IMR-90 (cell line): ENCODE measurements around the gene ARMCX4. TPM values are rescaled to one million over a fixed set of nuclear protein-coding genes. Genes with fewer than 3 reads are reported as not detected.
A peak's percentile ranks its signal among the peaks of the same experiment; 100 is the strongest.

Source experiments
- ATAC-seq: fragments of 200-7000 bp; cut with Tn5 transposase; 2 replicates; pipeline ENCODE4 v1.9.1; 2020; ENCODE audit warnings: low read depth, mild to moderate bottlenecking, moderate library complexity
- BruUV-seq: library from RNA; stranded (reverse); fragments of 400-500 nt; replicated peaks from 2 replicates; lab custom pipeline; 2021; lab: Mats Ljungman, UMichigan
- CTCF ChIA-PET: fragments of 300-600 bp; formaldehyde crosslinking; extraction: SDS; loops from one replicate; lab custom pipeline; 2021; ENCODE audit warnings: antibody characterized with exemption; lab: Yijun Ruan, JAX
- POLR2A ChIA-PET: fragments of 300-600 bp; sonication (Branson Sonifier 250); formaldehyde crosslinking; loops from one replicate; lab custom pipeline; 2022; ENCODE audit warnings: antibody characterized with exemption; ENCODE audit not compliant: unreplicated experiment; lab: Charles Lee
- DNase-seq: peaks from one replicate; pipeline ENCODE4 v3.0.0; 2013
- H2AFZ ChIP-seq: replicated peaks from 2 replicates; pipeline ENCODE3; 2013; ENCODE audit warnings: low read length, mild to moderate bottlenecking; ENCODE audit not compliant: poor library complexity
- H2AK5ac ChIP-seq: 2 replicates; pipeline ENCODE4 v1.6.1; 2013; ENCODE audit warnings: low read depth, low read length, inconsistent platforms
- H2AK9ac ChIP-seq: replicated peaks from 2 replicates; pipeline ENCODE3; 2013; ENCODE audit warnings: mild to moderate bottlenecking, low read depth, low read length, moderate library complexity; ENCODE audit not compliant: poor library complexity
- H2BK120ac ChIP-seq: 2 replicates; pipeline ENCODE4 v1.6.1; 2013; ENCODE audit warnings: low read depth, low read length, inconsistent platforms
- H2BK15ac ChIP-seq: 3 replicates; pipeline ENCODE4 v1.6.1; 2013; ENCODE audit warnings: low read depth, low read length, inconsistent platforms
- H2BK20ac ChIP-seq: 2 replicates; pipeline ENCODE4 v1.6.1; 2013; ENCODE audit warnings: low read depth, mild to moderate bottlenecking, inconsistent platforms, low read length, moderate library complexity
- H2BK5ac ChIP-seq: 2 replicates; pipeline ENCODE4 v1.6.1; 2013; ENCODE audit warnings: mild to moderate bottlenecking, low read depth, low read length, inconsistent platforms; ENCODE audit not compliant: poor library complexity, severe bottlenecking
- H3K14ac ChIP-seq: replicated peaks from 2 replicates; pipeline ENCODE4 v1.6.1; 2013; ENCODE audit warnings: low read depth, low read length, inconsistent platforms
- H3K18ac ChIP-seq: 2 replicates; pipeline ENCODE4 v1.6.1; 2013; ENCODE audit warnings: low read depth, low read length, control low read depth
- H3K23ac ChIP-seq: 2 replicates; pipeline ENCODE4 v1.6.1; 2013; ENCODE audit warnings: low read depth, low read length, inconsistent platforms
- H3K27ac ChIP-seq: 2 replicates; pipeline ENCODE4 v1.5.1; 2013; ENCODE audit warnings: mild to moderate bottlenecking, control low read depth, low read length; ENCODE audit not compliant: insufficient read depth
- H3K27me3 ChIP-seq: 2 replicates; pipeline ENCODE4 v1.6.1; 2013; ENCODE audit warnings: low read length; ENCODE audit not compliant: control insufficient read depth, insufficient read depth
- H3K36me3 ChIP-seq: 2 replicates; pipeline ENCODE4 v1.6.1; 2013; ENCODE audit warnings: low read length, mixed read lengths; ENCODE audit not compliant: control insufficient read depth, insufficient read depth
- H3K4ac ChIP-seq: 2 replicates; pipeline ENCODE4 v1.6.1; 2013; ENCODE audit warnings: low read depth, low read length, inconsistent platforms
- H3K4me1 ChIP-seq: 2 replicates; pipeline ENCODE4 v1.6.1; 2013; ENCODE audit warnings: low read length, mixed read lengths; ENCODE audit not compliant: control insufficient read depth, insufficient read depth
- H3K4me2 ChIP-seq: 2 replicates; pipeline ENCODE4 v1.6.1; 2013; ENCODE audit warnings: low read depth, mild to moderate bottlenecking, control low read depth, low read length, moderate library complexity
- H3K4me3 ChIP-seq: 2 replicates; pipeline ENCODE4 v1.5.1; 2013; ENCODE audit warnings: low read depth, mild to moderate bottlenecking, control low read depth, low read length, moderate library complexity; ENCODE audit not compliant: insufficient read depth
- H3K56ac ChIP-seq: 2 replicates; pipeline ENCODE4 v1.6.1; 2013; ENCODE audit warnings: low read length, inconsistent platforms; ENCODE audit not compliant: insufficient read depth; ENCODE audit errors: extremely low read depth
- H3K79me1 ChIP-seq, 2 experiments: 2 replicates each; pipeline ENCODE4 v1.6.1; 2013; ENCODE audit warnings: low read length in 2 of 2, inconsistent platforms in 1 of 2, low read depth in 1 of 2
- H3K9ac ChIP-seq: 2 replicates; pipeline ENCODE4 v1.6.1; 2013; ENCODE audit warnings: low read depth, low read length, control low read depth
- H3K9me1 ChIP-seq: 2 replicates; pipeline ENCODE4 v1.6.1; 2013; ENCODE audit warnings: low read length, inconsistent platforms; ENCODE audit not compliant: insufficient read depth
- H3K9me3 ChIP-seq: 2 replicates; pipeline ENCODE4 v1.6.1; 2013; ENCODE audit warnings: low read length; ENCODE audit not compliant: control insufficient read depth, insufficient read depth
- H4K20me1 ChIP-seq: 2 replicates; pipeline ENCODE4 v1.6.1; 2013; ENCODE audit warnings: low read length, inconsistent platforms; ENCODE audit not compliant: insufficient read depth
- H4K5ac ChIP-seq: 2 replicates; pipeline ENCODE4 v1.6.1; 2013; ENCODE audit warnings: mild to moderate bottlenecking, low read depth, low read length, control low read depth
- H4K8ac ChIP-seq, 2 experiments: 2 replicates each; pipeline ENCODE4 v1.6.1; 2013; ENCODE audit warnings: low read depth in 2 of 2, low read length in 2 of 2, control low read depth in 1 of 2, inconsistent platforms in 1 of 2
- H4K91ac ChIP-seq: 2 replicates; pipeline ENCODE4 v1.6.1; 2013; ENCODE audit warnings: low read depth, low read length, inconsistent platforms; ENCODE audit not compliant: insufficient read depth
- BHLHE40 ChIP-seq: fragments of 150-350 bp; IDR thresholded peaks from 2 replicates; pipeline ENCODE4 v1.6.1; 2016; ENCODE audit warnings: mild to moderate bottlenecking, low read depth, low read length
- CEBPB ChIP-seq: IDR thresholded peaks from 2 replicates; pipeline ENCODE4 v1.6.1; 2012; ENCODE audit warnings: low read depth, low read length, improper control_type of control experiment
- CHD1 ChIP-seq: IDR thresholded peaks from 2 replicates; pipeline ENCODE4 v1.6.1; 2012; ENCODE audit warnings: low read depth, low read length, improper control_type of control experiment
- CTCF ChIP-seq: conservative IDR thresholded peaks from 2 replicates; pipeline ENCODE4 v1.5.1; 2012; ENCODE audit warnings: mild to moderate bottlenecking, low read depth, low read length, improper control_type of control experiment
- ELK1 ChIP-seq: fragments of 150-350 bp; IDR thresholded peaks from 2 replicates; pipeline ENCODE4 v1.6.1; 2016; ENCODE audit warnings: low read depth, mild to moderate bottlenecking, low read length, moderate library complexity, borderline replicate concordance
- FOS ChIP-seq: fragments of 150-350 bp; IDR thresholded peaks from 2 replicates; pipeline ENCODE4 v1.6.1; 2016; ENCODE audit warnings: low read depth, low read length
- MAFK ChIP-seq: IDR thresholded peaks from 2 replicates; pipeline ENCODE4 v1.6.1; 2012; ENCODE audit warnings: low read depth, low read length, improper control_type of control experiment
- MAZ ChIP-seq: IDR thresholded peaks from 2 replicates; pipeline ENCODE4 v1.6.1; 2012; ENCODE audit warnings: low read depth, mild to moderate bottlenecking, low read length, improper control_type of control experiment, moderate library complexity, borderline replicate concordance
- MXI1 ChIP-seq: IDR thresholded peaks from 2 replicates; pipeline ENCODE4 v1.6.1; 2012; ENCODE audit warnings: low read depth, mild to moderate bottlenecking, low read length, moderate library complexity, borderline replicate concordance
- NFE2L2 ChIP-seq: fragments of 150-350 bp; IDR thresholded peaks from 2 replicates; pipeline ENCODE4 v1.6.1; 2016; ENCODE audit warnings: low read depth, mild to moderate bottlenecking, low read length
- POLR2A ChIP-seq: IDR thresholded peaks from 2 replicates; pipeline ENCODE4 v1.6.1; 2012; ENCODE audit warnings: mild to moderate bottlenecking, low read depth, low read length
- RAD21 ChIP-seq: IDR thresholded peaks from 2 replicates; pipeline ENCODE4 v1.6.1; 2012; ENCODE audit warnings: low read length, improper control_type of control experiment
- RCOR1 ChIP-seq: IDR thresholded peaks from 2 replicates; pipeline ENCODE4 v1.6.1; 2012; ENCODE audit warnings: mild to moderate bottlenecking, low read length, improper control_type of control experiment; ENCODE audit not compliant: insufficient replicate concordance
- RFX5 ChIP-seq: IDR thresholded peaks from 2 replicates; pipeline ENCODE4 v1.8.0; 2012; ENCODE audit warnings: low read depth, mild to moderate bottlenecking, low read length, moderate library complexity
- SMC3 ChIP-seq: fragments of 150-350 bp; IDR thresholded peaks from 2 replicates; pipeline ENCODE4 v1.6.1; 2016; ENCODE audit warnings: low read depth, mild to moderate bottlenecking, antibody characterized with exemption, low read length, moderate library complexity
- USF2 ChIP-seq: fragments of 150-350 bp; IDR thresholded peaks from 2 replicates; pipeline ENCODE4 v1.6.1; 2017; ENCODE audit warnings: mild to moderate bottlenecking, antibody characterized with exemption, low read length, low read depth
- WGBS, 2 experiments: methylation state at CpG; one replicate each; pipeline versions ENCODE4 v1.1.5 to v1.1.7; 2013; ENCODE audit warnings: missing lambda C conversion rate in 2 of 2; ENCODE audit not compliant: insufficient read length in 1 of 2; ENCODE audit errors: extremely low coverage in 2 of 2; 5-methylcytosine and 5-hydroxymethylcytosine counted together
- dilution Hi-C: fragments of 300-500 bp; cut with HindIII; formaldehyde crosslinking; loops from one replicate; pipeline ENCODE4 v1.14.3; 2018; ENCODE audit warnings: low sequenced_read_pairs; ENCODE audit not compliant: unreplicated experiment
- in situ Hi-C: fragments of 300-500 bp; cut with MboI; formaldehyde crosslinking; loops from 3 replicates; pipeline ENCODE4 v1.14.3; 2019; ENCODE audit warnings: low sequenced_read_pairs, inconsistent platforms, mixed read lengths
- intact Hi-C: fragments of 100-400 bp; cut with micrococcal nuclease; formaldehyde crosslinking; loops from 2 replicates; pipeline ENCODE4 v1.10.0; 2022
- polyA plus RNA-seq, 3 experiments: library from polyadenylated mRNA; depleted of rRNA; stranded (reverse); fragments of >200 nt; gene quantifications; 2 replicates each; pipeline ENCODE4 v1.2.3, GENCODE V29; 2012; ENCODE audit warnings: low replicate concordance in 1 of 3
- total RNA-seq: library from RNA; depleted of rRNA; stranded (reverse); fragments of >200 nt; gene quantifications from 2 replicates; pipeline ENCODE4 v1.2.3, GENCODE V29; 2012

Gene ARMCX4
- total and polyA plus RNA-seq, 2 of the 4 experiments (the other 2 are of a cell fraction): 2.3 to 4.2 TPM

GRCh38 chrX:101442085-101442484 lies 43.2 kb upstream of the ARMCX4 start:
- no peak overlapping the region for H2BK120ac ChIP-seq
- peaks cover 4% of the 10 kb centered on the region; the same call in 1 of the 2 replicates for H3K36me3 ChIP-seq
- no peak overlapping the region for H4K5ac ChIP-seq
- no peak overlapping the region for H2AK9ac ChIP-seq
- H3K4me3 ChIP-seq: no peak overlapping the region
- no peaks in the 10 kb centered on the region for H3K79me1 ChIP-seq
- no peaks in the 10 kb centered on the region for H3K4me1 ChIP-seq
- intact Hi-C loops (no loop called here), in situ Hi-C loops (no loop called here), dilution Hi-C loops (no loop called here)
- DNase-seq: no peak
- no peak overlapping the region for H2BK20ac ChIP-seq
- H3K27me3 ChIP-seq: no peaks in the 10 kb centered on the region
- no peak overlapping the region for H2BK15ac ChIP-seq
- no peak overlapping the region for H2AFZ ChIP-seq
- no peak overlapping the region for H3K23ac ChIP-seq
- H3K56ac ChIP-seq: no peak overlapping the region
- no peaks in the 10 kb centered on the region for H4K20me1 ChIP-seq
- WGBS, 2 experiments: no CpG with 5 or more reads among the region's 2 CpGs
- TF ChIP-seq USF2 (no peak), CEBPB (no peak), BHLHE40 (no peak), CTCF (no peak), RCOR1 (no peak), ELK1 (no peak), NFE2L2 (no peak), CHD1 (no peak), MXI1 (no peak), FOS (no peak), SMC3 (no peak), POLR2A (no peak), RAD21 (no peak), RFX5 (no peak), MAZ (no peak), MAFK (no peak)
- H2BK5ac ChIP-seq: no peak overlapping the region
- H3K9me1 ChIP-seq: peaks cover 3% of the 10 kb centered on the region; the same call in 1 of the 2 replicates
- no peak overlapping the region for H4K8ac ChIP-seq
- H2AK5ac ChIP-seq: no peak overlapping the region
- H3K14ac ChIP-seq: no peak overlapping the region
- H4K91ac ChIP-seq: no peak overlapping the region
- H3K27ac ChIP-seq: no peak overlapping the region
- no peaks in the 10 kb centered on the region for H3K9me3 ChIP-seq
- H3K4me2 ChIP-seq: no peak overlapping the region
- no peak overlapping the region for H3K4ac ChIP-seq
- no TSS peak for BruUV-seq
- H3K9ac ChIP-seq: no peak overlapping the region
- CTCF ChIA-PET: no interaction called here
- POLR2A ChIA-PET: no interaction called here
- ATAC-seq: peak; percentile 21; the same call in 1 of the 2 replicates
- H3K18ac ChIP-seq: no peak overlapping the region
